Pancreas (tissue), 10 donors: ENCODE results near the gene TMEM131. TPM values are rescaled to one million over a fixed set of nuclear protein-coding genes. Genes with fewer than 3 reads are reported as not detected.

Experiments used
- ATAC-seq, 4 donors: fragments of 200-7000 bp; cut with Tn5 transposase; one replicate each; pipeline versions ENCODE4 v1.8.0 to v1.9.1; 2020; ENCODE audit warnings: mild to moderate bottlenecking in 4 of 4, moderate library complexity in 4 of 4
- DNase-seq, 6 donors: peaks; one replicate each; pipeline ENCODE4 v3.0.0-alpha.2; 2020
- FAIRE-seq: peaks from 2 replicates; lab custom pipeline; 2012; peaks lifted over from hg19 to GRCh38; lab: Jason Lieb, UNC
- H3K27ac ChIP-seq, 4 donors: fragments of 200-600 bp; sonication (generic); 1 replicate in 3 of 4; 2 replicates in 1 of 4; pipeline versions ENCODE4 v1.5.0 to v1.8.0; 2020
- H3K27me3 ChIP-seq, 4 donors: fragments of 200-600 bp; one replicate each; pipeline ENCODE4 v1.8.0; 2021
- H3K36me3 ChIP-seq, 3 donors: fragments of 200-600 bp; sonication (generic) in 1 of 3; one replicate each; pipeline versions ENCODE4 v1.5.0 to v1.8.0; 2020 to 2021
- H3K4me1 ChIP-seq, 3 donors: fragments of 200-600 bp; one replicate each; pipeline ENCODE4 v1.8.0; 2021
- H3K4me3 ChIP-seq, 4 donors: fragments of 200-600 bp; sonication (generic) in 2 of 4; one replicate each; pipeline versions ENCODE4 v1.5.0 to v1.8.0; 2020 to 2021
- H3K9me3 ChIP-seq, 4 donors: fragments of 200-600 bp; one replicate each; pipeline ENCODE4 v1.8.0; 2021
- CTCF ChIP-seq, 4 donors: fragments of 200-600 bp; sonication (generic) in 3 of 4; IDR thresholded peaks; one replicate each; pipeline versions ENCODE4 v1.5.0 to v1.8.0; 2021; ENCODE audit warnings: antibody characterized with exemption in 4 of 4
- WGBS, 2 donors: extraction: QIAGEN DNeasy Blood & Tissue Kit; methylation state at CpG; one replicate each; pipeline ENCODE4 v1.1.7; 2013; 5-methylcytosine and 5-hydroxymethylcytosine counted together
- intact Hi-C, 3 donors: fragments of 100-400 bp; cut with DNase I; formaldehyde crosslinking; loops; one replicate each; pipeline versions ENCODE4 v1.11.1 to v1.14.2; 2022
- polyA plus RNA-seq, 2 donors: library from polyadenylated mRNA; stranded (reverse); fragments of 200-250 nt; gene quantifications; one replicate each; pipeline ENCODE4 v1.2.3, GENCODE V29; 2013
- total RNA-seq, 6 donors: library from RNA; stranded (reverse); fragmentation: NEBNext Ultra II Directional in 4 of 6; extraction: Animal tissue kit (Norgen Biotek cat#: 25700) in 4 of 6; gene quantifications; one replicate each; pipeline versions ENCODE4 v1.2.1 to v1.2.4, GENCODE V29; 2021 to 2023
- donor health status: healthy with polysubstance abuse.
- donor health status: DM: no; HTN: no; CAD: no; lungs with moderate emphysema.
- donor health status: DM: no; HTN: no; CAD: no.
- donor health status: control.
- donor health status: control.
- donor health status: Bipolar disorder and iron deficiency.
- donor health status: DM: yes; HTN: yes; CAD: no.
- donor health status: DM: no; HTN: no; CAD: no.
- donor health status: DM: no; HTN: no; CAD: no.
- donor health status: DM: yes; HTN: yes; CAD: no.

Gene TMEM131
- total and polyA plus RNA-seq, 8 donors: 8.1 to 26.5 (median 19.4) TPM

GRCh38 chr2:97953853-97954252 is 41.9 kb downstream of the TMEM131 start:
- FAIRE-seq: no peak
- TF ChIP-seq CTCF (IDR thresholded peaks at IDR 0.05): no peak
- WGBS, 2 donors: 94 to 97% methylated on average over 4 of the region's 4 CpGs

GRCh38 chr2:97952357-97952756 is 43.4 kb downstream of the TMEM131 start:
- intact Hi-C loops: no loop called here

More at GRCh38 chr2:97953853-97954252, 41.9 kb downstream of the TMEM131 start:
- intact Hi-C loops: no loop called here
- no peaks in the 10 kb centered on the region for H3K27me3 ChIP-seq
- ATAC-seq (no peak), DNase-seq (no peak)
- H3K36me3 ChIP-seq: no peaks in the 10 kb centered on the region
- H3K4me3 ChIP-seq: no peak overlapping the region
- no peaks in the 10 kb centered on the region for H3K4me1 ChIP-seq
- no peak overlapping the region for H3K27ac ChIP-seq
- H3K9me3 ChIP-seq: no peaks in the 10 kb centered on the region

GRCh38 chr2:97951155-97951680 is 44.5 kb downstream of the TMEM131 start:
- no peak for DNase-seq
- Histone ChIP-seq H3K4me3 (no peak overlapping the region), H3K9me3 (no peaks in the 10 kb centered on the region), H3K27me3 (no peaks in the 10 kb centered on the region), H3K27ac (no peak overlapping the region), H3K36me3 (no peaks in the 10 kb centered on the region), H3K4me1 (peaks cover 4 to 9% (median 5%) of the 10 kb centered on the region in 3 donors)
- no peak for TF ChIP-seq CTCF (IDR thresholded peaks at IDR 0.05)
- peak in 2 of 4 donors; percentile 16 to 21 for ATAC-seq
- intact Hi-C loops: no loop called here
- 89 to 95% methylated on average over 2 of the region's 2 CpGs for WGBS, 2 donors
- FAIRE-seq: no peak

More at GRCh38 chr2:97952357-97952756, 43.4 kb downstream of the TMEM131 start:
- Histone ChIP-seq H3K27me3 (no peaks in the 10 kb centered on the region), H3K36me3 (no peaks in the 10 kb centered on the region), H3K27ac (no peak overlapping the region), H3K4me3 (no peak overlapping the region), H3K4me1 (no peaks in the 10 kb centered on the region), H3K9me3 (no peaks in the 10 kb centered on the region)
- FAIRE-seq: no peak
- no peak for TF ChIP-seq CTCF (IDR thresholded peaks at IDR 0.05)
- ATAC-seq: no peak
- 97 to 99% methylated on average over 6 of the region's 6 CpGs for WGBS, 2 donors
- no peak for DNase-seq

- ATAC-seq (peak in 2 of 4 donors; percentile 30 to 36), DNase-seq (no peak), FAIRE-seq (no peak)
- H3K4me1 ChIP-seq: peaks cover 9 to 14% (median 12%) of the 10 kb centered on the region in 3 donors
- no peaks in the 10 kb centered on the region for H3K9me3 ChIP-seq
- TF ChIP-seq CTCF (IDR thresholded peaks at IDR 0.05): no peak
- no peaks in the 10 kb centered on the region for H3K36me3 ChIP-seq
- no peaks in the 10 kb centered on the region for H3K27me3 ChIP-seq
- 75 to 81% methylated on average over 3 of the region's 3 CpGs for WGBS, 2 donors
- H3K4me3 ChIP-seq: no peak overlapping the region
- no peak overlapping the region for H3K27ac ChIP-seq
- intact Hi-C loops: no loop called here
These were observed 45.2 kb downstream of the TMEM131 start for GRCh38 chr2:97950329-97951154.

- Histone ChIP-seq H3K4me1 (peaks cover 12 to 16% (median 14%) of the 10 kb centered on the region in 3 donors), H3K4me3 (no peak overlapping the region), H3K36me3 (no peaks in the 10 kb centered on the region), H3K27me3 (no peaks in the 10 kb centered on the region), H3K27ac (no peak overlapping the region), H3K9me3 (no peaks in the 10 kb centered on the region)
- DNase-seq (no peak), ATAC-seq (no peak), FAIRE-seq (no peak)
- TF ChIP-seq CTCF (IDR thresholded peaks at IDR 0.05): no peak
- intact Hi-C loops: no loop called here
- 81 to 90% methylated on average over 4 of the region's 4 CpGs for WGBS, 2 donors
These were observed 46.8 kb downstream of the TMEM131 start for GRCh38 chr2:97948926-97949325.
